Right ventricle myocardium inferior (tissue), 1 donor: ENCODE measurements around the gene ZNF526. TPM values are rescaled to one million over a fixed set of nuclear protein-coding genes. Genes with fewer than 3 reads are reported as not detected.
A peak's percentile ranks its signal among the peaks of the same experiment; 100 is the strongest.

Source experiments
- ATAC-seq: fragments of 200-7000 bp; cut with Tn5 transposase; one replicate; pipeline ENCODE4 v1.9.1; 2020; ENCODE audit warnings: mild to moderate bottlenecking, moderate library complexity
- DNase-seq: peaks from one replicate; pipeline ENCODE4 v3.0.0; 2021; ENCODE audit errors: missing footprints
- intact Hi-C: fragments of 100-400 bp; cut with DNase I; formaldehyde crosslinking; loops from one replicate; pipeline ENCODE4 v1.11.0; 2022
- long read RNA-seq: library from polyadenylated mRNA; unstranded; transcript quantifications from one replicate; pipeline ENCODE4 v2.0.0, GENCODE V29; 2021
- total RNA-seq: library from RNA; stranded (reverse); fragmentation: NEBNext Ultra II Directional; extraction: Animal tissue kit (Norgen Biotek cat#: 25700); gene quantifications from one replicate; pipeline ENCODE4 v1.2.1, GENCODE V29; 2021
- donor health status: DM: no; HTN: yes; CAD: no; lungs with severe emphysema.

ZNF526 gene, protein sequence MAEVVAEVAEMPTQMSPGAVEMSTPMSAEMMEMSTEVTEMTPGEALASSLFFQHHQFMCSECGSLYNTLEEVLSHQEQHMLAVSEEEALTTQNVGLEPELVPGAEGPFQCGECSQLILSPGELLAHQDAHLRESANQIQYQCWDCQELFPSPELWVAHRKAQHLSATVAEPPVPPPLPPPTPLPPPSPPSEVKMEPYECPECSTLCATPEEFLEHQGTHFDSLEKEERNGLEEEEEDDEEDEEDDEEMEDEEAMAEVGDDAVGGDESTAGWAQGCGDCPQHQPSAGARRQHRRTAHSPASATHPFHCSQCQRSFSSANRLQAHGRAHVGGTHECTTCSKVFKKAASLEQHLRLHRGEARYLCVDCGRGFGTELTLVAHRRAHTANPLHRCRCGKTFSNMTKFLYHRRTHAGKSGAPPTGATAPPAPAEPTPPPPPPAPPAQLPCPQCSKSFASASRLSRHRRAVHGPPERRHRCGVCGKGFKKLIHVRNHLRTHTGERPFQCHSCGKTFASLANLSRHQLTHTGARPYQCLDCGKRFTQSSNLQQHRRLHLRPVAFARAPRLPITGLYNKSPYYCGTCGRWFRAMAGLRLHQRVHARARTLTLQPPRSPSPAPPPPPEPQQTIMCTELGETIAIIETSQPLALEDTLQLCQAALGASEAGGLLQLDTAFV
- total RNA-seq: 6.1 TPM
- long read RNA-seq, full-length matches to known transcripts: 3 of 5 reads
- long read RNA-seq, partial matches to known transcripts: 0 of 5 reads
- long read RNA-seq, other reads (novel, unspliced or antisense): 2 of 5 reads

DNA sequence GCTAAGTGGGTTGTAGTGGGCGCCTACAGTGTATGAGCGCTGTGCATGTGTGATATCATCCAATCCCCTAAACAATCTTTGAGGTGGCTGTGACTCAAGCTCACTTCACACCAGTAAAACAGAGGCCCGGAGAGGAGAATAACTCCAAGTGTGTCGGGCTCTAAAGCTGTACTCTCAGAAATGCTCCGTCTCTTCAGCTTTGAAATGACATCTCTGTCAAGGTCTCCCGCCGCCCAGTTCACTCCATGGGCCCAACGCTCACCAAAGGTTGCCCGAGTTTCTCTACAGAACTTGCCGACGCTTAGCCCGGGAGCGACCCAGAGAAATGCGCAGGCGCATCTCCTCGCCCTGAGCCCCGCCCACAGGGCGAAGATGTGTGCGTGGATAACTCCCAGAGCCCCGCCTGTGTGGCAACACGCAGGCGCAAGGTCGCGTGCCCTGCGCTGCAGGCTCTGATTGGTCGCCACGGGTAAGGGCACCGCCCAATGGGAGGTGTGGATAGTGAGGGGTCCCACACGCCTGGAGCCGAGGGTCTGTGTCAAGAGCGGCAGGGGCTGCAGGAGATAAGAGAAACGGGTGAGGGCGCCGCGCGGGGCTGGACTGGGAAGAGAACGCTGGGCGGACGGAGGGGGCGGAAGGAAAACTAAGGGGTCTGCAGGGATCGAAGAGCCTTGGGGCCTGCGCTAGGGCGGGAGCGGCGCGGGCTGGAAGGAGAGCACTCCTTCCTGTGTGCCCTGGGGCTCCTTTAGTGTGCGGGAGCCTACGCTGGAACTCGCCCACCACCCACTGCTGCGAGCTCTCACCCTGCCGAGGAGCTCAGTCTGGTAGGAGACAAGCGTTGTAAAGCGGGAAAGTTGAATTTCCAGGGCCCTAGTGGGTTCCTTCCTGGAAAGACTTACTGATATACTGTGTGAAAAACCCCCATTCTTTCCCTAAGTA, at the start of gene ZNF526:
Gene ZNF526 (plus strand): TSS at position 501 of the 939 bp plus-strand sequence. CDS start 4,092 bp downstream, outside the sequence.
- DNase-seq (peak; percentile 98), ATAC-seq (peak; percentile 94)
- intact Hi-C loops: loop anchor here (1.0 kb wide), 1 partner anchor 22 kb away; the partner anchor contains the start of gene GSK3A

DNA sequence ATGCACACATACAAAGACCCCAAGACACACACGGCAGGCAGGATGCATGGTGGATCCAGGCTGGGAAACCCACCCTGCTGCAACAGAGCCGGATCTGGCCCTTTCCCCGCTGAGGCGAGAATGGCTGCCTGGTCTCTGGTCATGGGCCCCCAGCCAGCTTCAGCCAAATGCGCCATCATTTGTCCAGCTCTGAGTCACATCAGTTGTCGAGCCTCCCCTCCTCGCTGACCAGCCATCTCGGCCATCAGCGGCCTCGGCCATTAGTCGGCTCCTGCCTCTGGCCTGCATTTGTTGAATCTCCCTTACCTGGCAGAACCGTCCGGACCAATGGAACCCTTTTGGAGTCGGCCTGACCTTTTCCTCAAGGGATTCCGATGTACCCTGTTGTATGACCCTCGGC, 49.4 kb upstream of the ZNF526 start:
- intact Hi-C loops: no loop called here
- DNase-seq (no peak), ATAC-seq (no peak)

DNA sequence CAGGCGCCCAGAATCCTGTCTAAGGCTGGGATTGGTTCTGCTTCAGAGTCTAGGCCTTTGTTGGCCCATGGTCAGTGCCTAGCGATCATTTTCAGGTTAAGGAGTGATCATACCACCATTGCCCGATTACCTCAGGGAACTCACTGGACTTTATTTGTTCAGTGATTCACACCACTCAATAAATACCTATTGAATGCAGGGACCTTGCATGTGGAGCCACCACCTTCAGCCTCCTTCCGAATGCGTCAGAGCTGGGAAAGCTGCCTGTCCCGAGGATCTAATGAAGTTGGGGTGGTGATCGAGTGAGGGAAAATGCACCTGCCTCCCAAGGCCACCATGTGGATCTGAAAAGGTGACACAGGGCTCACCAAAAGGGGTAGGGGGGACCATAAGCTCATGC, 47.9 kb upstream of the ZNF526 start:
- no peak for ATAC-seq
- no peak for DNase-seq
- intact Hi-C loops: no loop called here

DNA sequence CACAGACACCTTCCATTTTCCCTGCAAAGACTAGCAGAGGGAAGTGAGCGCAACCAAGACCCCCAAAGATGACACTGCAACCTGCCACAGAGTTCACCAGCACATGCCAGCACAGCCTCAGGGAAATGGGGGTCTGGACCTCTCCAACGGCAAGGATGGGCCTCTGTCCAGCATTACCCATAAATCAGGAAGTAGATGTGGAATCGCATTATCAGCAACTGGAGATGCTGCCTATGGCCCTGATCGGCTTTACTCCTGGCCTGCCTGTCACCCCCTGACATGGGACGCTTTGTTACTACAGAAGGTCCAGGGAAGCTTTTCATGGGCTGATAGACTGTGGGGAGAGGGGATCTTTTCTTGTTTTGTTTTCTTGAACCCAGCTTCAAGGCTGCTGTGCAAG, 46.4 kb upstream of the ZNF526 start:
- intact Hi-C loops: no loop called here
- no peak for DNase-seq
- no peak for ATAC-seq

DNA sequence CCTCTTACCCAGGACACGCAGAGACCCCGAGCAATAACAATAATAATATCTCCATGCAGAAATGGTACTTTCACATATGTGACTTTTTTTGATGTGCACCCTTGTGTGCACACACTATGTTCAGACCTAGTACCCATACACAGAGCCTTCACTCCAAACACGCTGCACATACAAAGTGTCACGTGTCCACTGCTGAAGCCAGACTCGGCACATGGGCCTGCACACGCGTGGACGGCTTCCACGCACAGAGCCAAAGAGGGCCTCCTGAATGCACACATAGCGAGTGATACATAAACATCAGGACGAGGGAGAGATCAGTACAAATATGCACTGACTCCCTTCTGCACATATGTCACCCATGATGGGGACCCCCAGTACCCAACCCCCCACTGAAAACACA, 45.9 kb upstream of the ZNF526 start:
- ATAC-seq (no peak), DNase-seq (no peak)
- intact Hi-C loops: no loop called here

DNA sequence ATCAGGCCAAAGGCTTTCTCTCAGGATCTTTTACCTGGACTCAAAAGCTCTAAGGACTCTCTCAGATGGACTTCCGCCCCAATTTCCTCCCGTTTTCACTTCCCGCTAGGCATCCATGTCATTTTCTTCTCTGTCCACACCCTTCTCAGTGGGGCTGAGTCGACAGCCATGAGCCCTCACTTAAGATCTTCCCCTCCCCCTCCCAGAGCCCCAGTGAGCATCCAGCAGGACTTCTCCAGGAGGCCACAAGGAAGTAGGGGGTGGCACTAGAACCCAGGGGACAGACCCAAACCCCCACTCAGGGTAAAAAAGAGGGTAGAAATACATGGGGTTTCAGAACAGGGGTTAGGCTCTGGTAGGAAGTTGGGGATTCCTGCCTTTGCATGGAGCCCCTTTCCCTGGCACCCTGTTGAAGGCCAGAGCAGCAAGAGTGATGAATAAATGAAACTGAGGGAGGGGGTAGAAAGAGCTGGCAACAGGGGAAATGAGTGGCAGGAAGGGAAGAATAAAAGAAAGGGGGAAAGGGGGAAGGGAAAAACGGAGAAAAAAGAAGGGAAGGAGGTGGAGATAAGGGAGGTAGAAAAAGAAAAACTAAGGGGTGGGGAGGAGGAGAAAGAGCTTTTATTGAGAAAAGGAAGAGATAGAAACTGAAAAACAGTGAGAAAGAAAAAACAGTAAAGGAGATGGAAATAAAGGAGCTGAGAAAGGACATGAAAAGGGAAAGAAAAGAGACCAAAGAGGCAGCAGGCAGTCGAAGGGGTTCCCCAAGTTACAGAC, 45.0 kb upstream of the ZNF526 start:
- no peak for DNase-seq
- no peak for ATAC-seq
- intact Hi-C loops: no loop called here

DNA sequence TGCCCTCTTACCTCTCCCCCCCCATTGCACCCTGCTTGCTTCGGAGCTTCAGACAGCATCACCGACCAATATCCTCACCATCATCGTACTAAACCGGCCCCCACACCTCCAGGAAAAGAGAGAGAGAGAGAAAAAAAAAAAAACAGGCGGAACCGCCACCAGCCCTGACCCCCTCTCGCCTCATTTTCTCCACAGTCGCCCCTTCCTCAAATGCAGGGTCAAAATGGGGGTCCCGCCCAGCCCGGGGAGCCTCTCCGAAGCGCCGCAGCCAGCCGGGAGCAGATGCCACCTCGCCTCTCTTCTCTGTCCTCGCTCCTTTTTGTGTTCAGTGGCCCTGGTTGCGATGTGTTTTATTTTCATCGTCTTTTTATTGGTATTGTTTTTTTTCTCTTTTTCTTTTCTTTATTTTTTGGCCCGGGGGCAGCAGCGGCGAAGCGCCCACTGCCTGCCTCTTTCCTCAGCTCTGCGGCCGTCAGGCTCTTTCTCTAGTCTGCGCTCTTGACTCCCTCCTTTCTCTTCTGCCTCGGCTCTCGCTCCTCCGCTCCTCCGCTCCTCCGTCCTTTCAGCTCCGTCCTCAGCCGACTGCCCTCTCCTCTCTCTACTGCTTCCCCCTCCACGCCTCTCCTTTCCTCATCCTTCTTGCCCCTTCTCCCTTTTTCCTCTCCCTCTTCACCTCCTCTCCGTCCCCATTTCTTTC, 44.0 kb upstream of the ZNF526 start:
- ATAC-seq (no peak), DNase-seq (no peak)
- intact Hi-C loops: no loop called here

DNA sequence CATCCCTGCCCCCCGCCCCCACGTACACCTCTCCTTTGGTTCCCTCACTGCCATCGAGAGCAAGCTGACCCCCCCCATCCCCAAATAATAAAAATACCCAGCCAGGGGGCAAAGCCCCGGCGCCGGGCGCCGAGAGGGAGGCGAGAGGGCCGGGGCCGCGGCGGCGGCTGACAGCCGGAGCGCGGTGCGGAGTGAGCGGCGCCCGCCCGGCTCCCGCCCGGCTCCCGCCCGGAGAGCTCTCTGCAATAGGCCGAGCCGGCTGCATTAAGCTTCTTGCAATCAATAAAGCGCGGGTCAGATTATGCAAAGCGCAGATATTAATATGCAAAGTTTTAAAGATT, 43.5 kb upstream of the ZNF526 start:
- DNase-seq (no peak), ATAC-seq (peak; percentile 44)
- intact Hi-C loops: no loop called here

DNA sequence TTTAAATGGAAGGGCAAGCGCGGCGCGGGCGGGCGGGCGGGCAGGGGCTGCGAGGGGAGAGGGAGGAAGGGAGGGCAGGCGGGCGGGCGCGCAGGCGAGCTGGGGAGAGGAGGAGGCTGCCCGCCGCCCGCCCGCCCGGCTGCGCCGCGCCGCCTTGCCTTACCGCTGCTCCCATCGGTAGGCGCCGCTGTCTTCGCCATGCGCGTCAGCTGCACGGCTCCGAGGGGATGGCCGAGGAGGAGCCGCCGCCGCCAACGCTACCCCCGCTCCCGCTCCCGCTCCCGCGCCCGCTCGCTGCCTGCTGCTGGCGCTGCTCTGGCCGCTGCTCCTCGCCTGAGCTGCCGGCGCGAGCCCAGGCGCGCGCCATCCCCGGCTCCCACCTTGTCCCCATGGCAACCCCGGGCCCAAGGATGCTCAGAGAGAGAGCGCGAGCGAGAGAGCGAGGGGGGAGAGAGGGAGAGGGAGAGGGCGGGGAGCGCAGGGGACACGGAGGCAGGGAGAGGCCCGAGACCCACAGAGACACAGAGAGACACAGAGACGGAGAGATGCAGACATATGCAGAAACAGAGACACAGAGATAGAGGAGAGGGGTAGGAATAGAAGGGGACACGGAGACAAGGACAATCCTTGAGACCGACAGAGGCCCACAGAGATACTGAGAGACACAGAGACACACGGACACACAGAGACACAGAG, 43.0 kb upstream of the ZNF526 start:
- peak; percentile 91 for ATAC-seq
- peak; percentile 91 for DNase-seq
- intact Hi-C loops: no loop called here

DNA sequence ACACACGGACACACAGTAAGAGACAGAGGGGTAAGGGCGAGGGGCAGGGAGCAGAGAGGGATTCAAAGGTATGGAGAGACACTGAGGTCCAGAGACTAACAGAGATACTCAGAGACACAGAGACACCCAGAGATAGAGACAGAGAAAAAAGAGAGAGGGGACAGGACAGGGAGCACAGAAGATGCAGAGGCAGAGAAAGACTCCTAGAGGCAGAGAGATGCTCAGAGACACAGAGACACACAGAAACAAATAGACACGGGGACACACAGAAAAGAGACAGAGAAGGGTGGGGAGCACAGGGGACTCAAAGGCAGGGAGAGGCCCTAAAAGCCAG, 42.5 kb upstream of the ZNF526 start:
- DNase-seq (no peak), ATAC-seq (no peak)
- intact Hi-C loops: no loop called here

DNA sequence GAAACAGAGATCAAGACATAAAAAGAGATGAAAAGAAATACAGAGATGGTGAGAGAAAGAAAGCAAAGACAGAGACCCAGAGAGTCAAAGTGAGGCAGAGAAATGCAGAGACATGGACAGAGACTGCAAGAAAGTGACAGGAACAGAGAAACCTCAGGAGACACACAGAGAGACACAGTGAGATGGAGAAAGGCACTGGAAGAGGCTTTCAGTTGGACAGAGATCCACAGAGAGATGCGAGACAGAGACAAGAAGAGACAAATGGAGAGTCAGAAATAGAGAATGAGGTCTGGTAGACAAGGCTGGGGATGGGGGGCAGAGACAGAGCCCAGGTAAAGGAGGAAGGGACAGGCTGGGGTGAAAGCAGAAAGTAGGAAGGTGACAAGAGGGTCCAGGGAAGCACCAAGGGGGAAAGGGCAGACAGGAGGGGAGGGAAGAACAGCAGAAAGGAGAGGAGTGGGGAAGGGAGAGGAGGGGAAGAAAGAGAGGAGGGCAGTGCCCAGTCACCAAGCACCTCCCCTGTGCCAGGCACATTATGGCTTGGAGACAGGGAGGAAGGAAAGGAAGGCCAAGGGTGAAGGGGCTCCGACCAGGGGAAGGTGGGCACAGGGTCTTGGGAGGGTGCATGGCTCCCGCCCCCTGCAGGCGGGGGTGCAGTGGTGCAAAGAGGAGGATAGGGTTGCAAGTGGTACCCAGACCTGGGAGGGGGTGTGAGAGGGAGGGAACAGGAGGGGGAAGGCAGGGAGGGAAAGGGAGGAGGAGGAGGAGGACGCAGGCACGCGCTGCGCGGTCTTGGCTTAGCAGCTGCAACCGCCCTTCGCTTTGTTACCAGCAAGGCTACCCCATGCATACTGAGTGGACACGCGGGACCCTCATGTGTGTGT, 41.1 kb upstream of the ZNF526 start:
- no peak for ATAC-seq
- intact Hi-C loops: no loop called here
- DNase-seq: no peak

DNA sequence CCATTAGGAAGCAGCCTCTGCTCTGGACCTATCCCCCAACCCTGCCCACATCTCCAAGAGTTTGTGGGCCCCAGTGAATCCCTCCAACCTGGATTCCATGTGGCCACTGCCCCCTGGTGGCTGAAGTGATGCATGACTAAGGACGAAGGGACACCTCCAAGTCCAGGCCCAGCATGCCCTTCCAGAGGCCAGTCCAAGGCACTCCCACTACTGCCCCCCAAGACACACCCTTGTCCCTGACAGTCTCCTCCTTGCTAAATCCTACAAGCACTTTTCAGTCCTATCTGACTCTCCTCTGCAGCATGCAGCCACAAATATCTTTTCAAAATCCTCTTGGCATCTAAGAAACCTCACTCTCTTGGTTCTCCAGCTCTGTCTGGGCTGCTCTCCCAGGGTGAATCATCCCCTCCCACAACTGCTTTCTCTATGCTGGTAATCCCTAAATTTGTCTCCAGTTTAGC, 35.7 kb upstream of the ZNF526 start:
- intact Hi-C loops: loop anchor here (2.0 kb wide), 2 partner anchors 52 to 76 kb away; partner anchors contain the start of gene POU2F2
- peak; percentile 84 for DNase-seq
- peak; percentile 57 for ATAC-seq

DNA sequence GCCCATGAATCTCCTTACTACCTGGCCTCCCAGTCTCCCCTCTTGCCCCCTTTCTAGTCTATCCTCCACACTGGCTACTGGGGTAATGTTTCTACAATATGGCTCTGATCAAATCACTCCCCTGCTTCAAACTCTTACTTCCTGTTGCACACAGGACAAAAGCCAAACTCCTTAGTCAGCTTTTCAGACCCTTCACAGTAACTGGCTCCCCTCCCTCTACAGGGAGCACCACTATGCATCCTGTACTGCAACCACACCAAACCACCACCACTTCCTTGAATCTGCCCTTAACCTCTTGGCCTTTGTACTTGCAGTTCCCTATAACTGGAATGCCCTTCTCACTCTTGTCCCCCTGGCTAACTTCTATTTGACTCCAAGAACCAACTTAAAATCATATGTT, 34.8 kb upstream of the ZNF526 start:
- intact Hi-C loops: loop anchor here (2.0 kb wide), 2 partner anchors 52 to 76 kb away; partner anchors contain the start of gene POU2F2
- ATAC-seq (peak; percentile 63), DNase-seq (no peak)

DNA sequence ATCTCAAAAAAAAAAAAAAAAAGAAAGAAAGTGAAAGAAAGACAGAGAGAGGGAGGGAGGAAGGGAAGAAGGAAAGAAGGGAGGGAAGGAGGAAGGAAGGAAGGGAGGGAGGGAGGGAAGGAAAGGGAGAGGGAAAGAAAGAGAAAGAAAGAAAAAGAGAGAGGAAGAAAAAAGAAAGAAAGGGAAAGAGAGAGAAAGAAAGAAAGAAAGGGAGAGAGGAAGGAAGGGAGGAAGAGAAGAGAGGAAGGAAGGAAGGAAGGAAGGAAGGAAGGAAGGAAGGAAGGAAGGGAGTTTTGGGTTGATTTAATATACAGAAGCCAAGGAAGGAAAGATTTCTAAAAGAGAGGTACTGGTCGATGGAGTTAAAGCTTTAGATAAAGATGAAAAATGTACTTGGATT, 31.4 kb upstream of the ZNF526 start:
- intact Hi-C loops: no loop called here
- ATAC-seq (no peak), DNase-seq (no peak)

DNA sequence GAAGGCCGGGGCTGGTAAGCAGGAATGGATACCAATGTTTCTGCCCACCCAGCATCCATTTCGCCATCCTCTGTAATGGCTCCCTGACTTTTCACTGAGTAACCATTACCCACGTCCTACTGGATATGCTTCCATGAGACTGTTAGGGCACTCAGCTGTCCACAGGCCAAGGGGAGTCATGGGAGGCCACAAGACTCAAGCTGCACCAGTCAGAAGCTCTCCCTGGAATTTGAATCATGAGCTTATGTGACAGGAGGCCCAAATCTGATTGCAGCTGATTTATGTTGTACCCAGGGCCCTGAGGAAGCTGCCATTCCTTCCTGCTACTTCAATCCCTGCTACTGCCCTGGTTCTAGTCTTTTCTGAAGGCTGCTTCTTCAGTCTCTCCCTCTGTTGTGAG, 31.0 kb upstream of the ZNF526 start:
- DNase-seq (no peak), ATAC-seq (no peak)
- intact Hi-C loops: no loop called here

DNA sequence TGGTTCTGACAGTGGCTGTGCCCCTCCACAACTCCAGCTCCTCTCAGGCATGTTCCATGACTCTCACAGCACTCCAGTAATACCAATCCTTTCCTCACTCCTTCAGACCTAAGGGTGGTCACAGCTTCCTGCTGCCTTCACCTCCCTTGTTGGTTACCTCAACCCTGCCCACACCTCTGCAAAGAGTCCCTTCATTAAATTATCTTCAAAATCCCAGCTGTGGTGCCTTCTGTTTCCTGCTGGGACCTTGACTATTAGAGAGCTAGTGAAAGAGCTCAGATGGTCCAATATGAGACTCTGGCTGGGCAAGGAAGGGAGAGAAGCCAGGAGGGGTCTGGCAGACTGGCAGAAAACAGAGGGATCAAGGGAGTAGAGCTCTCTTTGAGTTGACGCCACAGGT, 28.8 kb upstream of the ZNF526 start:
- intact Hi-C loops: no loop called here
- ATAC-seq: no peak
- DNase-seq: no peak
